ACC112 (cell line): ENCODE data around the gene ADGRL1.

Experiments
- H2AFZ ChIP-seq: fragments of 200-600 bp; sonication (generic); one replicate; pipeline ENCODE4 v1.6.0; 2017; ENCODE audit warnings: antibody characterized with exemption, low read length; ENCODE audit not compliant: unreplicated experiment
- H3K27ac ChIP-seq: fragments of 200-600 bp; sonication (generic); 2 replicates; pipeline ENCODE4 v1.5.1; 2014; ENCODE audit warnings: low read depth, mild to moderate bottlenecking, antibody characterized with exemption, low read length, moderate library complexity
- H3K27me3 ChIP-seq: fragments of 200-600 bp; sonication (generic); 2 replicates; pipeline ENCODE4 v1.6.1; 2014; ENCODE audit warnings: mild to moderate bottlenecking, antibody characterized with exemption, low read length, moderate library complexity, mixed read lengths; ENCODE audit not compliant: insufficient read depth
- H3K36me3 ChIP-seq: fragments of 200-600 bp; sonication (generic); 2 replicates; pipeline ENCODE4 v1.6.1; 2016; ENCODE audit warnings: mild to moderate bottlenecking, antibody characterized with exemption, low read length, moderate library complexity, mixed read lengths; ENCODE audit not compliant: insufficient read depth
- H3K4me1 ChIP-seq: fragments of 200-600 bp; sonication (generic); one replicate; pipeline ENCODE4 v1.6.1; 2016; ENCODE audit warnings: low read length, mixed read lengths; ENCODE audit not compliant: insufficient read depth, unreplicated experiment, control insufficient read depth
- H3K4me3 ChIP-seq: fragments of 200-600 bp; sonication (generic); 2 replicates; pipeline ENCODE4 v1.5.1; 2014; ENCODE audit warnings: mild to moderate bottlenecking, low read depth, low read length
- H3K79me2 ChIP-seq: fragments of 200-600 bp; sonication (generic); one replicate; pipeline ENCODE4 v1.6.0; 2016; ENCODE audit warnings: low read length; ENCODE audit not compliant: control insufficient read depth, unreplicated experiment, insufficient read depth

ADGRL1 gene

DNA sequence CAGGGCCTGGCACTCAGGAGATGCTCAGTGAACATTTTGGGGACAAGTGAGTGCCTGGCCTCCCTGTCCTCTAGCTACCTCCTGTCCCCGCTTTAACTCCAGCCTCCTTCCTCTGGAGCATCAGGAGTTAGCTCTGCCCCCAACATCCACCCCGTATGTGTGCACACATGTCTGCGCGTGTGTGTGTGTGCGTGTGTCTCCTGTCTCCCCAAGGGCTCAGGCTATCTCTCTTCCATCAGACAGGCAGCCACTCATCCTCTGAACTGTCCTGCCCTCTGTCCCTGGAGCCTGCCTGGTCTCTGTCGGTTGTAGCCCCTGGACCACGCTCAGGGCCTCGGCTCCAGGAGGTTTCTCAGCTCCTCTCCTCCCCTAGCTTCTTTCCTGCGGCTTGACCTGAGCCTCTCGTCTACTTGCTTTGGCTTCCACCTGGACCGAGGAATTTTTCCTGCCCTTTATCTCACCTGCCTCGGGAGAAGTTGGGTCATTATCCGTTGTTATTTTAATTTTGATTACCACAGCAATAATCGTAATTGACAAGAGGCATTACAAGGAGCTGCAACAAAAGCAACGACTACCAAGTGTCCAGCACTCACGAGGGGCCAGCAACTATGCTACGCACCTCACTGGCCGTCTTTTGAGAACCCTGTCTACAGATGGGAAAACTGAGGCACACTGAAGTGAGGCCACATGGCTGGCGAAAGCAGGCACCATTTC, 37.6 kb downstream of the ADGRL1 start:
- H3K27me3 ChIP-seq, result no peaks in the 10 kb centered on the region
- H3K4me1 ChIP-seq, result no peaks in the 10 kb centered on the region
- H3K36me3 ChIP-seq, result no peaks in the 10 kb centered on the region
- no peak overlapping the region for H3K27ac ChIP-seq
- no peaks in the 10 kb centered on the region for H3K79me2 ChIP-seq
- no peak overlapping the region for H3K4me3 ChIP-seq
- no peak overlapping the region for H2AFZ ChIP-seq

DNA sequence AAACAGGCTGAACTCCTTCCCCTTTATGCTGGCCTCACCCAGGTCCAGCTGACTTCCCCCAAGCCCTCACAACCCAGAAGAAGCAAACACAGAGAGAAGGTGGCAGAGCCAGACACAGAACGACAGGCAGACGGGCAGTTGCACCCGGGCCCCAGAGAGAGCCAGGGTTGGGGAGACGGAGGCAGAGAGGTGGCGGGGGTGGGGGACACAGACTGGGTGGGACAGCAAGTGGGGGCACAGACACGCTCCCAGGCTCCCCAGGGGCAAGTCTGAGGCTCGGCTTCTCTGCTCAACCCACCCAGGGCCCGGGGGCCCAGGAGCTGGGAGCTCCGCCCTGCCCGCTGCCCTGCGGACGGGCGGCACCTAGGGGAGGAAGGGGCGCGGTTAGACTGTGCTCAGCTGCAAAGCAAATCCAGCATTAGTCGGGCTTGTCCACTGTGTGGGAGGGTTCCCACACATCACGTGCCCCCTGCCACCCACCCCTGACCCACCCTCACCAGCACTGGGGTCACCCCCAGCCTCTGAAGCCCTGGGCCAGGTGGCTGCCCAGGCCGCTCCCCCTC, 38.3 kb downstream of the ADGRL1 start:
- Histone ChIP-seq H3K4me3 (no peak overlapping the region), H2AFZ (no peak overlapping the region), H3K27me3 (no peaks in the 10 kb centered on the region), H3K79me2 (no peaks in the 10 kb centered on the region), H3K4me1 (no peaks in the 10 kb centered on the region), H3K36me3 (no peaks in the 10 kb centered on the region), H3K27ac (no peak overlapping the region)

DNA sequence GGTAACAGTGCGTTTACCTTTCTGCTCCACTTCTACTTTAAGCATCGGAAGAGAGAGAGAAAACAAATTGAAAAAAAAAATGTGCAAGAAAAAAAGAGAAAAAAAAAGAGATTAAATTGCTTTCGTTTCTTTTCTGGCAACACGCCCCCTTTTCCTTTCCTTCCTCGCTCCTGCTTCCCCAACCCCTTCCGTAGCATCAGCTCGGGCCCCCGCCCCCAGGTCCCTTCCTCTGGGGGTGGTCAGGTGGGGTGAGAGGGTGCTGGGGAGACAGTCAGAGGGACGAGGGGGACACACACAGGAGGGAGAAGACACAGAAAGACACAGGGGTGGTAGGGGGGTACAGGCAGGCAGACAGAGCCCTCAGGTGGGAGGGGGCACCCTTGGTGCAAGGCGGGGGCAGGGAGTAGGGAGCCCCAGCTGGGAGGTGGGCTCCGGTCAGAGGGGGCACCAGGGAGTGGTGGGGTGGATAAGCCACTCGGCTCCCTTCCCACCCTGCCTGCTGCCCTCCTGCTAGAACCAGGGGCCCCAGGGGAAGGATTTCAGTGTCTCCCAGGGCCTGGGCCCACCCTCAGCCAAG, 38.9 kb downstream of the ADGRL1 start:
- Histone ChIP-seq H3K27me3 (no peaks in the 10 kb centered on the region), H3K36me3 (no peaks in the 10 kb centered on the region), H3K27ac (no peak overlapping the region), H3K4me1 (no peaks in the 10 kb centered on the region), H3K79me2 (no peaks in the 10 kb centered on the region), H2AFZ (no peak overlapping the region), H3K4me3 (no peak overlapping the region)

DNA sequence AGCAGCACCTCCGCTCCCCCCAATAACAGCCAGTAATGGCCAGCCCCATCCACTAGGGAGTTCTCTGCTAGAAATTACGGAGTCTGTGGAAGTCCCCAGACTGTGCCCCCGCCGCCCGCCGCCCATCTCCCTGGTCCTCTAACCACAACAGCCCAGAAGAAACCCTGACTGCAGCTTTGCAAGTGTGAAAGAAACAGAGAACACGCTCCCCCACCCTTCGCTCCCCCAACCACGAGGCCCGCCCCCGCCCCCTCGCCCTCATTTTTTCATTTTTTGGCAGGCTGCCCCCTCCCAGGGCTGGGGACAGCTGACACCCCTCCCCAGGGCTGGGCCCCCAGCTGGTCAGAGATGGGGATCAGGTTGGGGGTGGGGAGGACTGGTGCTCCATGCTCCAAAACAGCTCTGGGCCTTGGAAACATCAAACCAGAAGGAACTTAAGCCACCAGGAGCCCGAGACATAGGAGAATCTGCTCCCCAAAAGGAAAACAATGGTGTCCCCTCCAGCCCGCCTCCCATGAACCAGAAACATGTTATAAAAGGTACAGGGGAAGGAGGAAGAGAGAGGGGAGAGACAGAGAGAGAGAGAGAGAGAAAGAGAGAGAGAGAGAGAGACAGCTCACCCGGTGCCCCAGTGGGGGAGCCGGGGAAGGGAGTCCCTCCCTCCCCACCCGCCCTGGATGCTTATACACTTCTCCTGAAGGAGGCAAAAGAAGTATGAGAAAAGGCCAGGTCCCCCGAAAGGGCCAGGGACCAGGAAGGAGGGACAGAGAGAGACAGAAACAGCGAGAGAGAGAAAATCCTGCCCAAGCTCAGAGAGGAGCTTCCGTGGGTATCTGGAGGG, 39.8 kb downstream of the ADGRL1 start:
- H2AFZ ChIP-seq, result no peak overlapping the region
- H3K27ac ChIP-seq, result no peak overlapping the region
- H3K79me2 ChIP-seq, result no peaks in the 10 kb centered on the region
- H3K36me3 ChIP-seq, result no peaks in the 10 kb centered on the region
- H3K4me3 ChIP-seq, result no peak overlapping the region
- no peaks in the 10 kb centered on the region for H3K27me3 ChIP-seq
- no peaks in the 10 kb centered on the region for H3K4me1 ChIP-seq

DNA sequence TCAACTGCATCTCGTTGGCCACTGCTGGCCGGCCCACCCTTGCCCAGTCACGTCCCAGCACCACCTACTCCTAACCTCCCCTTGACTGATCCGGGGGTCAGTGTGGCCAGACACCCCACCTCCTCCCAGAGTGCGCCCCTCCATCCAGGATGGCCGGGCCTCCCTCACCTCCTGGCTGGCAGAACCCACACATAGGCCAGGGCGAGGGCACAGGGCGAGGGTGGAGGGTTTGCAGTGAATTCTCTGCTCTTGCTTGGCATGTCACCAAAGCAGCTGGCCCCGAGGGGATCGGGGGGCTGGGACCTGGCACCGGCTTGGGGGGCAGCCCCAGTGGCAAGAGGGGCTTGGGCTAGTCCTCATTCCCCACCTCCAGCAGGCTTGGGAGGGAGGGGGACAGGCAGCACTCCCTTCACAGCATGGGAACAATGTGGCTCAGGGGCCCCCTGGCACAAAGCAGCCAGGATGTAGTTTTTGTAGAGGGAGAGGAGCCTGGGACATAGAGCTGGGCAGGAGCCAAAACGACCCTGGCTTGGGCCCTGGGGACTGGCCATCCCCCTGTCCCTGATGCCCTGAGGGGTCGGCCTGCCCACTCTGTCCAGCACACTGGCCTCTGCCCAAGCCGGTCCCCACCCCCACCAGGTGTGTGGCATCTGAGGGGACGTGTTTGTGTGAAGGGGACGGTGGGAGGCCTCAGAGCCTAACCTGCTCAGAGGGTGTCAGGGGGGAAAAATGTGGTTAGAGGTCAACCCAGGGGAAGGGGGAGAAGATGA, 41.1 kb downstream of the ADGRL1 start:
- no peaks in the 10 kb centered on the region for H3K27me3 ChIP-seq
- H3K79me2 ChIP-seq, result no peaks in the 10 kb centered on the region
- no peak overlapping the region for H3K4me3 ChIP-seq
- H2AFZ ChIP-seq, result no peak overlapping the region
- H3K36me3 ChIP-seq, result no peaks in the 10 kb centered on the region
- no peak overlapping the region for H3K27ac ChIP-seq
- no peaks in the 10 kb centered on the region for H3K4me1 ChIP-seq

DNA sequence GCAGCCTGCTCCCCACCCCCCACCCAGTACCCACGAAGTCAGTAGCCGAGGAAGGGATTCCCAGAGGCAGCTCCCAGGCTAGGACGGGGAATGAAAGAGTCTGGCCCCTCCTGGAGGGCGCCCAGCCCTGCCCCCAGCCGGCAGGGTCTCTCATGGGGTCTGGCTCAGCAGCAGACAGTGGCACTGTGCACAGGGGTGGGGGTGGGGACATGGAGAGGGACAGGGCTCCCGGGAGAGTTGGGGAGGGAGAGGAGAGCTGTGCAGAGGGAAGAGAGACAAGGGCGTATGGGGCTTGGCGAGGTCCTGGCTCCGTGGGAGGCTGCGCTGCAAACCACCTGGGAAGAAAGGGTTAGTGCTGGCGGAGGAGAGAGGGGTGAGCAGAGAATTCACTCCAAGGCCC, 41.9 kb downstream of the ADGRL1 start:
- no peaks in the 10 kb centered on the region for H3K79me2 ChIP-seq
- H3K4me3 ChIP-seq, result no peak overlapping the region
- no peaks in the 10 kb centered on the region for H3K4me1 ChIP-seq
- no peaks in the 10 kb centered on the region for H3K27me3 ChIP-seq
- no peaks in the 10 kb centered on the region for H3K36me3 ChIP-seq
- H3K27ac ChIP-seq, result no peak overlapping the region
- H2AFZ ChIP-seq, result no peak overlapping the region

DNA sequence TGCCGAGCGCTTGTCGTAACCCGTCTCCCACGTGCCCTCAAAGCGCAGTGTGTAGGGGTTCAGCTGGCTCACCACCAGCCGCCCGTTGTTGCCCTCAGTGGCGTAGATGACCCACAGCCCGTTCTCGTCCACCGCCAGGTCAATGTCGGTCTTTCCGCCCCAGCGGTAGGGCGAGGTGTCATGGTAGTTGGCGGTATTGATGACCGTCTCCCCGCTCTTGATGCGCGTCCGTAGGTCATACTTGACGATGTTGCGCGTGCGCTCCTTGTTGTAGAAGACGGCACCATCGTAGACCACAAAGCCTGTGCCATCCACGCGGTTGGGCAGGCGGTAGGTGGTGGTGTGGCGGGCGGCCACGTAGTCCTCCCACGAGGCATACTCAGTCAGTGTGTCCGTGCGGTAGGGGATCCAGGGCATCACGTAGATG, 43.1 kb downstream of the ADGRL1 start:
- Histone ChIP-seq H3K4me3 (no peak overlapping the region), H3K36me3 (no peaks in the 10 kb centered on the region), H3K27me3 (no peaks in the 10 kb centered on the region), H3K4me1 (no peaks in the 10 kb centered on the region), H3K27ac (no peak overlapping the region), H3K79me2 (no peaks in the 10 kb centered on the region), H2AFZ (no peak overlapping the region)

DNA sequence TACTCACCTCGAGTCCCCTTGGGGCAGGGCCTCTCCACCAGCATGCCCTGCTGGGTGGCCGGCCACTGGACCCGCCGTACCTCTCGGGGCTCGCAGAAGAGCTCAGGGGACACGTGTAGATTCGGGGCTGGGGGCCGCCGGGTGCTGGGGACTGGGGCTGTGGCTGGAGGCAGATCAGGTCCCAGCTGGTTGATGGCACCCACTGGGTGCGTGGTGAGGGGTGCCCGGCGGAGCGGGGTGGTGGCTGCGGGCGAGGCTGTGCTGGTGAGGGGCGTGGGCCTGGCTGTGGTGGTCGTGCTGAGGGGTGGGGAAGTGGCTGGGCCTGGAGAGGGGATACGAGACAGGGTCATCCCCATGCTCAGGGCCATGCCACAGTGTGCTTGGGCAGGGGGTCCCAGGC, 44.7 kb downstream of the ADGRL1 start:
- no peaks in the 10 kb centered on the region for H3K79me2 ChIP-seq
- no peak overlapping the region for H2AFZ ChIP-seq
- H3K27me3 ChIP-seq, result no peaks in the 10 kb centered on the region
- H3K4me3 ChIP-seq, result no peak overlapping the region
- H3K36me3 ChIP-seq, result no peaks in the 10 kb centered on the region
- H3K27ac ChIP-seq, result no peak overlapping the region
- H3K4me1 ChIP-seq, result no peaks in the 10 kb centered on the region

DNA sequence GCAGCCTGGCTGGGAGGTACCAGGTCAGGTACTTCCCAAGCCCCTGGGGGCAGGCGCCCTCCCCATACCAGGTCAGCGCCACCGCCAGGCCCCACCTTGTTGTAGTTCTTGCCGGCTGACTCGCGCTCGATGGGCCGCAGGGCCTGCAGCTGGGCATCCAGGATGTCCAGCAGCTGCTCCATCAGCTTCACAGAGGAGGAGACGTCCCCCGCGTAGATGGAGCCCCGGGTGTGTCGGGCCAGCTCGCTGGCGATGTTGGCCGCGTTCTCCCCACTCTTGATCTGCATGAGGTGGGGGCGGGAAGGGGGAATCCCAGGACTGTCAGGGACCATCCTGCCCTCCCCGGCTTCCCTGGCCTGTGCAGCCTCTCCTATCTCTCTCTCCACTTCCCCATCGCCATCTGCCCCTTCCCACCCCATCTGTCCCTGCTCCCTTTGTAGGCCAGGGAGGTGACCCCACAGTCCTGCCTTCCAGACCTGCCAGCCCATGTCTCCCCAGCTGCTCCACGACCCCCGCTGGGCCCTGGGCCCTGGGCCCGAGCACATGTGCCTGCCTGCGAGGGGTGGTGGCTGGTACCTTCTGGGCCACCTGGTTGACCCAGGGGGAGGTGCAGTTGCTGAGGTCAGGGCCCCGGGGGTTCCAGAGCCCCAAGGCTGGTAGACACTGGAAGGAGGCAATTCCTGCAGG, 45.8 kb downstream of the ADGRL1 start:
- Histone ChIP-seq H2AFZ (no peak overlapping the region), H3K27ac (no peak overlapping the region), H3K79me2 (no peaks in the 10 kb centered on the region), H3K4me1 (no peaks in the 10 kb centered on the region), H3K36me3 (no peaks in the 10 kb centered on the region), H3K27me3 (no peaks in the 10 kb centered on the region), H3K4me3 (no peak overlapping the region)

DNA sequence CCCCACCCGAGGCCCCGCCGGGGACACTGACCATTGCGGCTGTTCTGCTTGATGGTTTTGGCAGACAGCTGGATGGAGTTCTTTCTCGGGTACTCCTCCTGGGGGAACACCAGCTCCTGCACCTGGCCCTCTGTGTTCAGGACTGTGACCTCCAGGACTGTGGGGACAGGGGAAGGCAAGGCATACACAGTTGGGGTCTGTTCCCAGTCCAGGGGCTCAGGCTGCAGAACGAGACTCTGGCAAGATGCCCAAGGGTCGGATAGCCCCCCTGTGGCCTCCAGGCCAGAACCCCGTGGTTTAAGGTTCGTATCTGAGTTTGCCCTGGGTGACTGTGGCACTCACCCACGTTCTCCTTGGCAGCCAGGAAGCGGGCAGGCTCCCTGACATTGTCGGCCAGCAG, 46.9 kb downstream of the ADGRL1 start:
- Histone ChIP-seq H3K79me2 (no peaks in the 10 kb centered on the region), H2AFZ (no peak overlapping the region), H3K27ac (no peak overlapping the region), H3K4me1 (peaks cover 2% of the 10 kb centered on the region), H3K36me3 (no peaks in the 10 kb centered on the region), H3K4me3 (no peak overlapping the region), H3K27me3 (no peaks in the 10 kb centered on the region)
